Measurements from ENCODE around the gene EXTL1.

EXTL1 gene

GRCh38 chr1:26079178-26079563 lies 57.6 kb downstream of the EXTL1 start:
- no peak overlapping the region for H3K27ac ChIP-seq (ENCODE audit: low read depth, low read length)
- H3K79me2 ChIP-seq (ENCODE audit: insufficient read depth, low read length), result no peaks in the 10 kb centered on the region
- no peak overlapping the region for H3K4me2 ChIP-seq (ENCODE audit: low read depth, low read length, poor library complexity, severe bottlenecking)
- no peaks in the 10 kb centered on the region for H3K9me2 ChIP-seq (replicated peaks; ENCODE audit: insufficient read depth, low read length)
- no peaks in the 10 kb centered on the region for H3K36me3 ChIP-seq (ENCODE audit: low read length)
- H3K9ac ChIP-seq (ENCODE audit: low read length), result no peak overlapping the region
- H3K27me3 ChIP-seq (ENCODE audit: low read length), result no peaks in the 10 kb centered on the region
- no peaks in the 10 kb centered on the region for H3F3A ChIP-seq (ENCODE audit: insufficient read depth)
- no peaks in the 10 kb centered on the region for H4K20me1 ChIP-seq (ENCODE audit: low read depth, low read length)
- no peak overlapping the region for H2AFZ ChIP-seq (ENCODE audit: low read depth, low read length, severe bottlenecking)
- TF ChIP-seq, protein P1, sequence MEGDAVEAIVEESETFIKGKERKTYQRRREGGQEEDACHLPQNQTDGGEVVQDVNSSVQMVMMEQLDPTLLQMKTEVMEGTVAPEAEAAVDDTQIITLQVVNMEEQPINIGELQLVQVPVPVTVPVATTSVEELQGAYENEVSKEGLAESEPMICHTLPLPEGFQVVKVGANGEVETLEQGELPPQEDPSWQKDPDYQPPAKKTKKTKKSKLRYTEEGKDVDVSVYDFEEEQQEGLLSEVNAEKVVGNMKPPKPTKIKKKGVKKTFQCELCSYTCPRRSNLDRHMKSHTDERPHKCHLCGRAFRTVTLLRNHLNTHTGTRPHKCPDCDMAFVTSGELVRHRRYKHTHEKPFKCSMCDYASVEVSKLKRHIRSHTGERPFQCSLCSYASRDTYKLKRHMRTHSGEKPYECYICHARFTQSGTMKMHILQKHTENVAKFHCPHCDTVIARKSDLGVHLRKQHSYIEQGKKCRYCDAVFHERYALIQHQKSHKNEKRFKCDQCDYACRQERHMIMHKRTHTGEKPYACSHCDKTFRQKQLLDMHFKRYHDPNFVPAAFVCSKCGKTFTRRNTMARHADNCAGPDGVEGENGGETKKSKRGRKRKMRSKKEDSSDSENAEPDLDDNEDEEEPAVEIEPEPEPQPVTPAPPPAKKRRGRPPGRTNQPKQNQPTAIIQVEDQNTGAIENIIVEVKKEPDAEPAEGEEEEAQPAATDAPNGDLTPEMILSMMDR (IDR thresholded peaks at IDR 0.05; ENCODE audit: insufficient read depth, low read length, poor library complexity, severe bottlenecking), result no peak
- TF ChIP-seq EZH2phosphoT487 (conservative IDR thresholded peaks at IDR 0.05; ENCODE audit: low read length), result no peak
- no peak overlapping the region for H3K4me3 ChIP-seq (ENCODE audit: insufficient read depth, low read length, poor library complexity, severe bottlenecking)
- no peaks in the 10 kb centered on the region for H3K9me3 ChIP-seq (ENCODE audit: insufficient read depth, low read length)

DNA sequence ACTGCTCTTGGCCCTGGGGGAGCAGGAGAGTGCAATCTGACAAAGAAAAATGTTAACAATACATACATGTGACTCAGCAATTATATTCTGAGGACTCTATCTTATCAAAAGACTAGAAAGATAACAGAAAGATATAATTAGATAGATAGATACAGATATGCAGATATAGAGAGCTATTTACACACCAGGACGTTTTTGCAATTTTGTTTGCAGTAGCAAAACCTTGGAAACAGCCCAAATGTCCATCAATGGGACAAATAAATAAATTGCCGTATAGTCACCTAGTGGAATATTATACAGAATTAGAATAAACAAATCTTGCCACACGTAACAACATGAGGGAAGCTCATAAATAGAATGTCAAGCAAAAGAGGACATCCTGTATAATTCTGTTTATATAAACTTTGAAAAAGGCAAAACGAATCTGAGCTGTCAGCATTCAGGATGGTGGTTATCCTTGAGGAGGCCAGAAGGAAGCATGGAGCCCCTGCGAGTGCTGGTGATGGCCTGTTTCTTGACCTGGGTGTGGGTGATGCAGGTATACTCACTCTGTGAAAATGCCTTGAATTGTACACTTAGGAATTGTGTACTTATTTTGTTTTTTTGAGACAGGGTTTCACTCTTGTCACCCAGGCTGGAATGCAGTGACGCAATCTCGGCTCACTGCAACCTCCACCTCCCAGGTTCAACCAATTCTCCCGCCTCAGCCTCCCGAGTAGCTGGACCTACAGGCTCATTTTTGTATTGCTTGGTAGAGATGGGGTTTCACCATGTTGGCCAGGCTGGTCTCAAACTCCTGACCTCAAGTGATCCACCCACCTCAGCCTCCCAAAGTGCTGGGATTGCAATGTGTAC lies 58.6 kb downstream of the EXTL1 start:
- Histone ChIP-seq H2AFZ (ENCODE audit: low read depth, low read length, severe bottlenecking) (no peak overlapping the region), H4K20me1 (ENCODE audit: low read depth, low read length) (no peaks in the 10 kb centered on the region), H3K4me2 (ENCODE audit: low read depth, low read length, poor library complexity, severe bottlenecking) (no peak overlapping the region), H3K9me3 (ENCODE audit: insufficient read depth, low read length) (no peaks in the 10 kb centered on the region), H3K27me3 (ENCODE audit: low read length) (no peaks in the 10 kb centered on the region), H3K4me3 (ENCODE audit: insufficient read depth, low read length, poor library complexity, severe bottlenecking) (no peak overlapping the region), H3K9ac (ENCODE audit: low read length) (no peak overlapping the region), H3F3A (ENCODE audit: insufficient read depth) (no peaks in the 10 kb centered on the region), H3K27ac (ENCODE audit: low read depth, low read length) (no peak overlapping the region), H3K36me3 (ENCODE audit: low read length) (no peaks in the 10 kb centered on the region), H3K9me2 (replicated peaks; ENCODE audit: insufficient read depth, low read length) (no peaks in the 10 kb centered on the region), H3K79me2 (ENCODE audit: insufficient read depth, low read length) (no peaks in the 10 kb centered on the region)
- TF ChIP-seq, protein P1 (IDR thresholded peaks at IDR 0.05; ENCODE audit: insufficient read depth, low read length, poor library complexity, severe bottlenecking), result no peak
- no peak for TF ChIP-seq EZH2phosphoT487 (conservative IDR thresholded peaks at IDR 0.05; ENCODE audit: low read length)

DNA sequence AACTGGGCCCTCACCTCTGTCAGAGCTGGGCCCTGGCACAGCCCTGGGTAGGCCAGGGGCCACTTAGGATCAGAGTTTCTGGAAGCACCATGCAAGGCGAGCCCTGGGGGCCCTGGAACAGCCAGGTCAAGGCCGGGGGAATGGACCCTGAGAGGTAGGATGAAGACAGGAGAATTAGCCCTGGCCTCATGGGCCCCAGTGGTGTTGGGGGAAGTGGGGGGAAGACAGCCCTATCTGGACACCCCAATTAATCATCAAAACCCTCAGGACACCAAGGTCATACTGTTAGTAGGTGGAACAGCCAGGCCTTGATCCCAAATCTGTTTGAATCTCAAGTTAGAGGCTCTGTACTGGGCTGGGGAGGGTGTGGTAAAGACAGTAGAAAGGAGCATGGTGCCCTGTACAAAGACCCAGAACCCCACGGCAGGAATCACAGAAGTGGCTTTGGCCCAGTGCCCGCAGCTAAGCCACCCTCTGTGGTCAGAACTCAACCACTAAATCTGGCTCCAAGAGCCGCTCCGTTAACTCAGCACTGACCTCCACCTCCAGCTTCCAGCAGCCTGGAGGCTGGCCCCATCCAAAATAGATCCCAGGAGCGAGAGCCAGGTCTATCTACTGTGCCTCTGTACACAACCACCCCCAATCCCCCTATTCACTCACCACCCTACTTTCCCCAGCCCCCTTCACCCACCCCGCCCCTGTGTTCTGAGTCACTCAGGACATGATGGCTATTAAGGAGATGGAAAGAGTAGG lies 59.9 kb downstream of the EXTL1 start:
- TF ChIP-seq EZH2phosphoT487 (conservative IDR thresholded peaks at IDR 0.05; ENCODE audit: low read length), result no peak
- TF ChIP-seq, protein P1 (IDR thresholded peaks at IDR 0.05; ENCODE audit: insufficient read depth, low read length, poor library complexity, severe bottlenecking), result no peak
- H3K9me3 ChIP-seq (ENCODE audit: insufficient read depth, low read length), result no peaks in the 10 kb centered on the region
- no peak overlapping the region for H3K4me2 ChIP-seq (ENCODE audit: low read depth, low read length, poor library complexity, severe bottlenecking)
- H3K9ac ChIP-seq (ENCODE audit: low read length), result no peak overlapping the region
- no peaks in the 10 kb centered on the region for H3K27me3 ChIP-seq (ENCODE audit: low read length)
- H4K20me1 ChIP-seq (ENCODE audit: low read depth, low read length), result no peaks in the 10 kb centered on the region
- no peak overlapping the region for H3K4me3 ChIP-seq (ENCODE audit: insufficient read depth, low read length, poor library complexity, severe bottlenecking)
- no peaks in the 10 kb centered on the region for H3F3A ChIP-seq (ENCODE audit: insufficient read depth)
- no peaks in the 10 kb centered on the region for H3K79me2 ChIP-seq (ENCODE audit: insufficient read depth, low read length)
- H3K27ac ChIP-seq (ENCODE audit: low read depth, low read length), result no peak overlapping the region
- H3K36me3 ChIP-seq (ENCODE audit: low read length), result no peaks in the 10 kb centered on the region
- no peak overlapping the region for H2AFZ ChIP-seq (ENCODE audit: low read depth, low read length, severe bottlenecking)
- H3K9me2 ChIP-seq (replicated peaks; ENCODE audit: insufficient read depth, low read length), result no peaks in the 10 kb centered on the region

All from SU-DHL-6 (cell line).